KOPT-K1 (cell line): ENCODE results near the gene ATXN10.
"Not testable (repeated sequence)": the region's sequence is repeated elsewhere in the genome, so short reads cannot be mapped to it uniquely, and the experiment has no call there.

Experiments
- H3K27ac ChIP-seq: fragments of 200-600 bp; sonication (generic); 2 replicates; pipeline ENCODE4 v1.5.1; 2016; ENCODE audit warnings: antibody characterized with exemption, mild to moderate bottlenecking, low read depth, low read length; ENCODE audit not compliant: poor library complexity, severe bottlenecking
- H3K36me3 ChIP-seq: fragments of 200-600 bp; sonication (generic); 2 replicates; pipeline ENCODE4 v1.5.1; 2017; ENCODE audit warnings: antibody characterized with exemption, mild to moderate bottlenecking, low read length, moderate library complexity; ENCODE audit not compliant: insufficient read depth
- H3K9me3 ChIP-seq: fragments of 200-600 bp; sonication (generic); 2 replicates; pipeline ENCODE4 v1.5.1; 2017; ENCODE audit warnings: antibody characterized with exemption, low read length, mild to moderate bottlenecking; ENCODE audit not compliant: insufficient read depth, poor library complexity, severe bottlenecking

The ATXN10 gene

DNA sequence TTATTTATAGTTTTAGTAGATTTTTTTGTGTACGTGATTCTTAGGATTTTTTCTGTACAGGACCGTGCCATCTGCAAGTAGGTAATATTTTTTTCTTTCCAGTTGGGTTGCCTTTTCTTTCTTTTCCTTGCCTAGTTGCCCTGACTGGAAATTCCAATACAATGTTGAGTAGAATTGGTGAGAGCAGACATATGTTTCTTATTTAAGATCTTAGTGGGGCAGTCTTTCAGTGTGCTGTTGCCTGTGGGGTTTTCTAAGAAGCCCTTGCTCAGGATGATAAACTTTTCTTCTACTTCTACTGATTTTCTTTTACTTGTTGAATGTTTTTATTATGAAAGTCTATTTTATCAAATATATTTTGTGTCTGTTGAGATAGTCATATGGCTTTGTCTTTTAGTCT lies 33.0 kb downstream of the ATXN10 start:
- Histone ChIP-seq H3K9me3 (no peaks in the 10 kb centered on the region), H3K27ac (no peak overlapping the region), H3K36me3 (peaks cover 94% of the 10 kb centered on the region)

DNA sequence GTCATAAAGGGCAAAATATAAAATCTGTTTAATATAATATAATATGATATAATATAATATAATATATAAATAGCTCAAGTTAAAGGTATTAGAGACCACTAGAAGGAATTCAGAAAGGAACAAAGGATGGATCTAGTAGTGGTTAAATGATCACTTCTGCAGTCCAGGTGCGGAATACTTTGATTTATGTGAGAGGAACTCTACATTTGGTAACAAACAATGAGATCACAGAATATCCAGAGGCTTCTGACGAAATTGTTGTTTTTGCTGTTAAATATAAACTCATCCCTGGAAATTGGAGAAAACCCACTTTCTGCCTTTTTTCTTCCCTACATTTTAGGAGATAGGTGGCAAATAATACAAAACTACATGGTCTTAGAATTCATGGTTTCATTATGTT lies 36.0 kb downstream of the ATXN10 start:
- Histone ChIP-seq H3K36me3 (peaks cover 98% of the 10 kb centered on the region), H3K9me3 (no peaks in the 10 kb centered on the region), H3K27ac (no peak overlapping the region)

- Histone ChIP-seq H3K27ac (no peak overlapping the region), H3K36me3 (peaks cover 98% of the 10 kb centered on the region), H3K9me3 (no peaks in the 10 kb centered on the region)
Observed at GRCh38 chr22:45708145-45708544, 36.5 kb downstream of the ATXN10 start.

DNA sequence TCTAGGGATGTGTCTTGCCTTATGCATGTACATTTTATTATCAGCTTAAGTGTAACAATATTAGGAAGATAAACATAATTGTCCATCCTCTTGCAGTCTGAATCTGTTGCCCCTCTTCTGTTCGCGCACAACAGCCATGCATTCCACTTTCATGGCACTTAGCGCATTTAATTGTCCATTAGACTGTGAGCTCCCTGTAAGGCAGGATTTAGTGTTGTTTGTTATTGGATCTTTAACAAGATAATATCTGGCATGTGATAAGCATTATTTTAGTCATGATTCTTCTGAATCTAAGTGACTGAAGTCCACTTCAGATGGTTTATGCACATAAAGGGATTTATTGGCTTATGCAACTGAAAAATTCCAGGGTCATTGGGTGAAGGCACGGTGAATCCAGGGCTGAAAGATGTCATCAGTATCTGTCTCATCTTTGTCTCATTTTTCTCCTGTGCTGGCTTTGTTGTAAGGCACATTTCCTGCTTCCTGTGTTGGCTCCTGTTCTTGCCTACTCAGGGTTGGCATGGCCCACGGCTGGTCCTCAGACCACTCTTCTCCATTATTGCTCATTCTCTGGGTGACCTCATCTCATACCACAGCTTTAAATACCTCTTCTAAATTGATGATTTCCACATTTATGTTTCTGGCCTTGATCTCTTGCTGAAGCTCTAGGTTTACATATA lies 37.6 kb downstream of the ATXN10 start:
- H3K36me3 ChIP-seq = peaks cover 98% of the 10 kb centered on the region
- H3K9me3 ChIP-seq = no peaks in the 10 kb centered on the region

DNA sequence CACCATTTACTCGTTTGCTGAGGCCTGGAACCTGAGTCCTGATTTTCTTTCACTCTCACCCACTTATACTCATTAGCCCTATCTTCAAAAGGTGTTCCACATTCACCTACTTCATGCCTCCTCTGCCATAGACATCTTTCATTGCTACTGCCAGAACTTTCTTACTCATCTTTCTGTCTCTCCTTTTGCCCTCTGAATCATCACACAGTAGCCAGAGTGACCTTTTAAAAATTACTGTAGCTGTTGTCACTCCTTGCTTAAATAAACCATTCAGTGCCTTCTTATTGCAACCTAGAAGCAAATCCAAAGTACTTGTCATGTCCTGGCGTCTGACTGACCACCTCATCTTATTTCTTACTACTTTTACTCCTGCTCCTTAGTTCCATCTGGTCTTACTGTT lies 38.2 kb downstream of the ATXN10 start:
- Histone ChIP-seq H3K27ac (no peak overlapping the region), H3K9me3 (no peaks in the 10 kb centered on the region), H3K36me3 (peaks cover 98% of the 10 kb centered on the region)

More for the DNA sequence above, 37.6 kb downstream of the ATXN10 start:
- H3K27ac ChIP-seq = no peak overlapping the region

DNA sequence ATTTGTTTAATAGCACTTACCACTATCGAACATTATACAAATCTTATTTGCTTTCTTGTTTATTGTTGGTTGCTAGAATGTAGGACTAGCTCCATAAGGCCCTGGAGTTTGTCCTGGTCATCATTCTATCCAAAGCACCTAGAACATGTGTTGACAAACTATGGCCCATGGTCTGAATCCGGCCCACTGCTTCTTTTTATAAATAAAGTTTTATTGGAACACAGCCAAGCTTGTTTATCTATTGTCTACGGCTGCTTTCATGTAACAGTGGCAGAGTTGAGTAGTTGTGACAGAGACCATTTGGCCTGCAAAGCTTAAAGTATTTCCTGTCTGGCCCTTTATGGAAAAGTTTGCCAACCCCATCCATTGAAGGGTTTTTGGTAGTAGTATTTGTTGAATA lies 38.8 kb downstream of the ATXN10 start:
- H3K27ac ChIP-seq = no peak overlapping the region
- H3K36me3 ChIP-seq = peaks cover 98% of the 10 kb centered on the region
- no peaks in the 10 kb centered on the region for H3K9me3 ChIP-seq

DNA sequence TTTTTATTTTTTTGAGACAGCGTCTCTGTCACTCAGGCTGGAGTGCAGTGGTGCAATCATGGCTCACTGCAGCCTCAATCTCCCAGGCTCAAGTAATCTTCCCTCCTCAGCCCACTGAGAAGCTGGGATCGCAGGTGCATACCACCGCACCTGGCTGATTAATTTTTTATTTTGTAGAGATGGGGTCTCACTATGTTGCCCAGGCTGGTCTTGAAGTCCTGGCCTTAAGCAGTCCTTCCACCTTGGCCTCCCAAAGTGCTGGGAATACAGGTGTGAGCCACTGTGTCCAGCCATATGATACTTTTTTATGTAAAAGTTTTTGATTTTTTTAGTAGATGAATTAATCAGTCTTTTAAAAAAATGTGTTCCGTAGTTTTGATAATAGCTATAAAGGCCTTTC lies 42.8 kb downstream of the ATXN10 start:
- not testable (repeated sequence) for H3K9me3 ChIP-seq, H3K27ac ChIP-seq
- peaks cover 92% of the 10 kb centered on the region for H3K36me3 ChIP-seq

GRCh38 chr22:45717789-45718188 lies 46.2 kb downstream of the ATXN10 start:
- H3K9me3 ChIP-seq = no peaks in the 10 kb centered on the region
- peaks cover 92% of the 10 kb centered on the region for H3K36me3 ChIP-seq
- H3K27ac ChIP-seq = no peak overlapping the region

GRCh38 chr22:45718391-45718790 lies 46.8 kb downstream of the ATXN10 start:
- Histone ChIP-seq H3K27ac (no peak overlapping the region), H3K9me3 (no peaks in the 10 kb centered on the region), H3K36me3 (peaks cover 89% of the 10 kb centered on the region)

DNA sequence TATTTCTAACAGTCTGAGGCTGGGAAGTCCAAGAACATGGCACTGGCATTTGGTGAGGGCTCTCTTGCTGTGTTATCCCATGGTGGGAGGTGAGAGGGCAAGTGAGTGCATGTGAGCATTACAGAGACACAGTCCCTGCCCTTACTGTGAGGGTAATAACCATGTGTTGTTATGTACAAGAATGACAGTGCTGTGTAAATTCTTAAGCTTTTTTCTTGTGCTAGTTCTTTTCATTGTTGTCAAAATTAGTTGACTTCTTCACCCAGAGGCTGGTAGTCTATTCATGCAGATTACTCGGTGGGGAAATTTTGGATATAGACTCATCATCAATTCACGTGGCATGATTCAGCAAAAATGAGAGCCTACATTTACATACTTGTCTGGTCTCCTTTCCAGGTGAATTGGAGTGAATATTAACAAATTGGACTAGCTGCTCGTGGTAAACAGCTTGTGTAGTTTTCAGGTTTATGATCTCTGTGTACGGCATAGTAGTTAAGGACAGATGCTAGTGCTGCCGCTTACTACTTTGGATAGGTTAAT lies 49.3 kb downstream of the ATXN10 start:
- Histone ChIP-seq H3K27ac (no peak overlapping the region), H3K9me3 (no peaks in the 10 kb centered on the region), H3K36me3 (peaks cover 74% of the 10 kb centered on the region)

DNA sequence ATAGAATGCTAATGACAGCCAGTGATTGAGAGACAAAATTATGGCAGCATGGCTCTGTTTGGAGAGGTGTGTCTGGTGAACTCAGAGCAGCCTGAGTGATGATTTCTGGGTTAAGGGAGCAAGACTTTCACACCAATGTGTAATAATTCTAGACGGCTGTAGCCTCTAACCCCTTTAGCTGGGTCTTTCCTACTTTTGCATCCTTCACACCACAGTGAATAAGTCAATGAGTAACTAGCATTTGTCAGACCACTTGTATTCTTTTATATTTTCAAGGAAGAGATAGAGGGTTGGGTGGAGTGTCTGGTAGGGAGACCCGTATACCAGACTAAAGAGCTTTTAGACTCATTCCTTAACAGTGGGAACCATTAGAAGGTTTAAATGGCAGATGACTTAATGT lies 50.4 kb downstream of the ATXN10 start:
- no peak overlapping the region for H3K27ac ChIP-seq
- no peaks in the 10 kb centered on the region for H3K9me3 ChIP-seq
- H3K36me3 ChIP-seq = peaks cover 64% of the 10 kb centered on the region

GRCh38 chr22:45726081-45726480 lies 54.4 kb downstream of the ATXN10 start:
- H3K27ac ChIP-seq = no peak overlapping the region
- no peaks in the 10 kb centered on the region for H3K9me3 ChIP-seq
- H3K36me3 ChIP-seq = peaks cover 59% of the 10 kb centered on the region

GRCh38 chr22:45731041-45731797 lies 59.6 kb downstream of the ATXN10 start:
- peaks cover 69% of the 10 kb centered on the region for H3K36me3 ChIP-seq
- no peaks in the 10 kb centered on the region for H3K9me3 ChIP-seq
- H3K27ac ChIP-seq = no peak overlapping the region

- no peaks in the 10 kb centered on the region for H3K9me3 ChIP-seq
- no peak overlapping the region for H3K27ac ChIP-seq
- peaks cover 76% of the 10 kb centered on the region for H3K36me3 ChIP-seq
Observed at GRCh38 chr22:45731798-45732495, 60.3 kb downstream of the ATXN10 start.

- Histone ChIP-seq H3K36me3 (peaks cover 88% of the 10 kb centered on the region), H3K27ac (no peak overlapping the region), H3K9me3 (no peaks in the 10 kb centered on the region)
Observed at GRCh38 chr22:45735273-45735672, 63.6 kb downstream of the ATXN10 start.
